Panc1 (cell line): ENCODE measurements around the gene DDX25. TPM values are rescaled to one million over a fixed set of nuclear protein-coding genes. Genes with fewer than 3 reads are reported as not detected.

Source experiments
- ATAC-seq: fragments of 200-7000 bp; cut with Tn5 transposase; 2 replicates; pipeline ENCODE4 v1.9.1; 2020; ENCODE audit warnings: mild to moderate bottlenecking, moderate library complexity
- BruUV-seq: library from RNA; stranded (reverse); fragments of 400-500 nt; replicated peaks from 2 replicates; lab custom pipeline; 2021; lab: Mats Ljungman, UMichigan
- CTCF ChIA-PET: fragments of 300-600 bp; sonication (Branson Sonifier 250); formaldehyde crosslinking; loops from one replicate; lab custom pipeline; 2022; ENCODE audit warnings: antibody characterized with exemption; lab: Charles Lee
- POLR2A ChIA-PET: fragments of 300-600 bp; sonication (Branson Sonifier 250); formaldehyde crosslinking; loops from one replicate; lab custom pipeline; 2022; ENCODE audit warnings: antibody characterized with exemption; lab: Charles Lee
- DNase-seq: peaks from one replicate; pipeline ENCODE4 v3.0.0-alpha.2; 2010; ENCODE audit warnings: low read depth, low spot score
- H3K27ac ChIP-seq: 2 replicates; pipeline ENCODE4 v1.5.1; 2011; ENCODE audit warnings: mild to moderate bottlenecking, low read length, inconsistent platforms
- H3K27me3 ChIP-seq: fragments of 200-500 bp; sonication (Bioruptor generic); 2 replicates; pipeline ENCODE4 v1.6.0; 2014; ENCODE audit warnings: low read length, inconsistent platforms; ENCODE audit not compliant: control insufficient read depth, insufficient read depth
- H3K36me3 ChIP-seq: fragments of 200-500 bp; sonication (Bioruptor generic); 2 replicates; pipeline ENCODE4 v1.5.1; 2014; ENCODE audit warnings: inconsistent platforms, mild to moderate bottlenecking, low read length, moderate library complexity; ENCODE audit not compliant: control insufficient read depth, insufficient read depth
- H3K4me1 ChIP-seq: 2 replicates; pipeline ENCODE4 v1.5.1; 2011; ENCODE audit warnings: inconsistent platforms, mild to moderate bottlenecking, low read length, moderate library complexity; ENCODE audit not compliant: control insufficient read depth, insufficient read depth
- H3K4me3 ChIP-seq, 2 experiments: 2 replicates each; pipeline ENCODE4 v1.5.1; 2011 to 2012; ENCODE audit warnings: low read depth in 2 of 2, low read length in 2 of 2, mild to moderate bottlenecking in 2 of 2, inconsistent platforms in 1 of 2, moderate library complexity in 1 of 2
- H3K9me3 ChIP-seq: fragments of 200-500 bp; sonication (Bioruptor generic); 2 replicates; pipeline ENCODE4 v1.5.1; 2014; ENCODE audit warnings: low read depth, mild to moderate bottlenecking, inconsistent platforms, low read length, moderate library complexity; ENCODE audit not compliant: control insufficient read depth, insufficient read depth
- CTCF ChIP-seq: fragments of 450-650 bp; IDR thresholded peaks from 2 replicates; pipeline ENCODE4 v1.5.1; 2017; ENCODE audit warnings: mild to moderate bottlenecking
- POLR2AphosphoS5 ChIP-seq: IDR thresholded peaks from 2 replicates; pipeline ENCODE4 v1.6.1; 2012; ENCODE audit warnings: mild to moderate bottlenecking, low read depth, low read length, moderate library complexity
- SIN3A ChIP-seq: IDR thresholded peaks from 2 replicates; pipeline ENCODE4 v1.6.1; 2012; ENCODE audit warnings: low read depth, mild to moderate bottlenecking, low read length, moderate library complexity, borderline replicate concordance; ENCODE audit not compliant: insufficient read depth
- TCF7L2 ChIP-seq: IDR thresholded peaks from 2 replicates; pipeline ENCODE4 v1.6.1; 2011; ENCODE audit warnings: mild to moderate bottlenecking, low read depth, low read length, inconsistent platforms
- in situ Hi-C: cut with HindIII; loops from 2 replicates; pipeline ENCODE4 v1.10.0; 2016; ENCODE audit warnings: low sequenced_read_pairs, low pct_unique_long_range_greater_than_20kb
- intact Hi-C: fragments of 100-400 bp; cut with micrococcal nuclease; formaldehyde crosslinking; loops from one replicate; pipeline ENCODE4 v1.10.0; 2022; ENCODE audit not compliant: unreplicated experiment
- total RNA-seq: library from RNA; stranded (reverse); gene quantifications from one replicate; pipeline ENCODE4 v1.2.1, GENCODE V29; 2021; ENCODE audit not compliant: unreplicated experiment
- TF ChIP-seq, protein P1 (sequence below), 2 experiments: IDR thresholded peaks; 2 replicates each; pipeline ENCODE4 v1.6.1; 2011 to 2012; ENCODE audit warnings: low read depth in 2 of 2, control low read depth in 1 of 2, low read length in 1 of 2, mild to moderate bottlenecking in 1 of 2, moderate library complexity in 1 of 2; ENCODE audit not compliant: insufficient read depth in 1 of 2

The DDX25 gene
- total RNA-seq, 1 experiment from 2014 or later, result 0.15 TPM

- DNase-seq (no peak), ATAC-seq (no peak)
- in situ Hi-C loops, result no loop called here
- CTCF ChIA-PET, result no interaction called here
- Histone ChIP-seq H3K9me3 (no peaks in the 10 kb centered on the region), H3K36me3 (no peaks in the 10 kb centered on the region), H3K4me3 (no peak overlapping the region), H3K4me1 (no peaks in the 10 kb centered on the region), H3K27me3 (no peaks in the 10 kb centered on the region), H3K27ac (no peak overlapping the region)
- no peak for TF ChIP-seq POLR2AphosphoS5
- TF ChIP-seq, protein P1, sequence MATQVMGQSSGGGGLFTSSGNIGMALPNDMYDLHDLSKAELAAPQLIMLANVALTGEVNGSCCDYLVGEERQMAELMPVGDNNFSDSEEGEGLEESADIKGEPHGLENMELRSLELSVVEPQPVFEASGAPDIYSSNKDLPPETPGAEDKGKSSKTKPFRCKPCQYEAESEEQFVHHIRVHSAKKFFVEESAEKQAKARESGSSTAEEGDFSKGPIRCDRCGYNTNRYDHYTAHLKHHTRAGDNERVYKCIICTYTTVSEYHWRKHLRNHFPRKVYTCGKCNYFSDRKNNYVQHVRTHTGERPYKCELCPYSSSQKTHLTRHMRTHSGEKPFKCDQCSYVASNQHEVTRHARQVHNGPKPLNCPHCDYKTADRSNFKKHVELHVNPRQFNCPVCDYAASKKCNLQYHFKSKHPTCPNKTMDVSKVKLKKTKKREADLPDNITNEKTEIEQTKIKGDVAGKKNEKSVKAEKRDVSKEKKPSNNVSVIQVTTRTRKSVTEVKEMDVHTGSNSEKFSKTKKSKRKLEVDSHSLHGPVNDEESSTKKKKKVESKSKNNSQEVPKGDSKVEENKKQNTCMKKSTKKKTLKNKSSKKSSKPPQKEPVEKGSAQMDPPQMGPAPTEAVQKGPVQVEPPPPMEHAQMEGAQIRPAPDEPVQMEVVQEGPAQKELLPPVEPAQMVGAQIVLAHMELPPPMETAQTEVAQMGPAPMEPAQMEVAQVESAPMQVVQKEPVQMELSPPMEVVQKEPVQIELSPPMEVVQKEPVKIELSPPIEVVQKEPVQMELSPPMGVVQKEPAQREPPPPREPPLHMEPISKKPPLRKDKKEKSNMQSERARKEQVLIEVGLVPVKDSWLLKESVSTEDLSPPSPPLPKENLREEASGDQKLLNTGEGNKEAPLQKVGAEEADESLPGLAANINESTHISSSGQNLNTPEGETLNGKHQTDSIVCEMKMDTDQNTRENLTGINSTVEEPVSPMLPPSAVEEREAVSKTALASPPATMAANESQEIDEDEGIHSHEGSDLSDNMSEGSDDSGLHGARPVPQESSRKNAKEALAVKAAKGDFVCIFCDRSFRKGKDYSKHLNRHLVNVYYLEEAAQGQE (IDR thresholded peaks at IDR 0.05; ENCODE audit: insufficient read depth in 1 of 2, low read depth in 2 of 2, low read length in 1 of 2), result no peak
- TF ChIP-seq TCF7L2, result no peak
- no peak for TF ChIP-seq SIN3A
- no peak for TF ChIP-seq CTCF
- no TSS peak for BruUV-seq
- POLR2A ChIA-PET, result no interaction called here
- intact Hi-C loops, result no loop called here
Measured at GRCh38 chr11:125975634-125976033, 71.3 kb downstream of the DDX25 start.

DNA sequence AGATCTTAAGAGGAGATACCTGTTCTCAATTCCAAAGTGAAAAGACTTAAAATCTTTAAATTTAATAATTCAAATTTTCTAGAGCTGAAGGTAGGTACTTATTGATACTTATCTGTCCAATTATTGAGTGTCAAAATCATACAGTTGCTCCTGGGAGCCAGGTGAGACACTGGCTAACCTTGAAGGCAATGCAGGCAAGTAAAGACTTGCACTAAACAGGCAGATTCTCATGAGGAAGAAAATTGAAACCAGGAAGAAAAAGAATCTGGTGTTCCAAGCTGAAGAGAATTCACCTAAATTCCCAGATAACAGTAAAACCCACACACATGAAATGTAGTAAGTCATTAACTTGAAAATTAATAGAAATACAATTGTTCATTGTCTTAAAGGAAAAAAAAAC, 71.8 kb downstream of the DDX25 start:
- in situ Hi-C loops (no loop called here), intact Hi-C loops (no loop called here)
- CTCF ChIA-PET, result interaction anchor here (0.6 kb wide), 1 partner anchor 91 kb away, joined by 3 read pairs; no protein-coding TSS in a partner anchor
- POLR2A ChIA-PET, result no interaction called here
- no peak overlapping the region for H3K27ac ChIP-seq
- H3K9me3 ChIP-seq, result no peaks in the 10 kb centered on the region
- H3K36me3 ChIP-seq, result no peaks in the 10 kb centered on the region
- ATAC-seq (no peak), DNase-seq (no peak)
- no peaks in the 10 kb centered on the region for H3K27me3 ChIP-seq
- no peak overlapping the region for H3K4me3 ChIP-seq
- no peaks in the 10 kb centered on the region for H3K4me1 ChIP-seq
- BruUV-seq, result no TSS peak
- no peak for TF ChIP-seq SIN3A
- no peak for TF ChIP-seq CTCF
- TF ChIP-seq POLR2AphosphoS5, result no peak
- TF ChIP-seq TCF7L2, result no peak
- TF ChIP-seq, protein P1 (IDR thresholded peaks at IDR 0.05; ENCODE audit: insufficient read depth in 1 of 2, low read depth in 2 of 2, low read length in 1 of 2), result no peak
